Measurements from ENCODE around the gene UPK1A.

- TF ChIP-seq, protein P1, sequence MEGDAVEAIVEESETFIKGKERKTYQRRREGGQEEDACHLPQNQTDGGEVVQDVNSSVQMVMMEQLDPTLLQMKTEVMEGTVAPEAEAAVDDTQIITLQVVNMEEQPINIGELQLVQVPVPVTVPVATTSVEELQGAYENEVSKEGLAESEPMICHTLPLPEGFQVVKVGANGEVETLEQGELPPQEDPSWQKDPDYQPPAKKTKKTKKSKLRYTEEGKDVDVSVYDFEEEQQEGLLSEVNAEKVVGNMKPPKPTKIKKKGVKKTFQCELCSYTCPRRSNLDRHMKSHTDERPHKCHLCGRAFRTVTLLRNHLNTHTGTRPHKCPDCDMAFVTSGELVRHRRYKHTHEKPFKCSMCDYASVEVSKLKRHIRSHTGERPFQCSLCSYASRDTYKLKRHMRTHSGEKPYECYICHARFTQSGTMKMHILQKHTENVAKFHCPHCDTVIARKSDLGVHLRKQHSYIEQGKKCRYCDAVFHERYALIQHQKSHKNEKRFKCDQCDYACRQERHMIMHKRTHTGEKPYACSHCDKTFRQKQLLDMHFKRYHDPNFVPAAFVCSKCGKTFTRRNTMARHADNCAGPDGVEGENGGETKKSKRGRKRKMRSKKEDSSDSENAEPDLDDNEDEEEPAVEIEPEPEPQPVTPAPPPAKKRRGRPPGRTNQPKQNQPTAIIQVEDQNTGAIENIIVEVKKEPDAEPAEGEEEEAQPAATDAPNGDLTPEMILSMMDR (IDR thresholded peaks at IDR 0.05 in 2 of 3, conservative IDR thresholded peaks at IDR 0.05 in 1 of 3; ENCODE audit: borderline replicate concordance in 1 of 3, insufficient read depth in 1 of 3, low read depth in 2 of 3, low read length in 2 of 3) = no peak
- TF ChIP-seq EGR1 (IDR thresholded peaks at IDR 0.05; ENCODE audit: low read depth) (no peak), POLR2A (IDR thresholded peaks at IDR 0.05; ENCODE audit: borderline replicate concordance, extremely low read depth, insufficient read depth, insufficient read length) (no peak), ATF3 (IDR thresholded peaks at IDR 0.05) (no peak), SP1 (IDR thresholded peaks at IDR 0.05; ENCODE audit: low read depth) (no peak)
These were observed 30.5 kb downstream of the UPK1A start for GRCh38 chr19:35696835-35697234.

All from HCT116 (cell line).